RCC 7860 (cell line): ENCODE measurements around the gene HTRA1.
A peak's percentile ranks its signal among the peaks of the same experiment; 100 is the strongest.

ENCODE experiments used
- DNase-seq: peaks from one replicate; pipeline ENCODE4 v3.0.0-alpha.2; 2015; ENCODE audit warnings: low spot score
- FAIRE-seq: peaks from 2 replicates; lab custom pipeline; 2012; peaks lifted over from hg19 to GRCh38; lab: Jason Lieb, UNC

Gene HTRA1

GRCh38 chr10:122461367-122461728, at the start of gene HTRA1:
TSS of gene HTRA1 (plus strand) at chr10:122461553. CDS start at chr10:122461653, 100 bp downstream.
- FAIRE-seq (no peak), DNase-seq (peak; percentile 42)

GRCh38 chr10:122413327-122413726, 48.0 kb upstream of the HTRA1 start:
- DNase-seq, result no peak
- FAIRE-seq, result peak; percentile 35

GRCh38 chr10:122417667-122418066, 43.7 kb upstream of the HTRA1 start:
- no peak for FAIRE-seq
- no peak for DNase-seq

- FAIRE-seq (no peak), DNase-seq (no peak)
Observed at GRCh38 chr10:122419016-122419415, 42.3 kb upstream of the HTRA1 start.

GRCh38 chr10:122419876-122420623, 41.3 kb upstream of the HTRA1 start:
- no peak for DNase-seq
- no peak for FAIRE-seq

GRCh38 chr10:122420624-122421007, 40.7 kb upstream of the HTRA1 start:
- DNase-seq (no peak), FAIRE-seq (no peak)

- DNase-seq (no peak), FAIRE-seq (no peak)
Observed at GRCh38 chr10:122421054-122421625, 40.2 kb upstream of the HTRA1 start.

- FAIRE-seq, result no peak
- no peak for DNase-seq
Observed at GRCh38 chr10:122421742-122422141, 39.6 kb upstream of the HTRA1 start.

- DNase-seq (no peak), FAIRE-seq (no peak)
Observed at GRCh38 chr10:122422266-122422989, 38.9 kb upstream of the HTRA1 start.

- FAIRE-seq (no peak), DNase-seq (no peak)
Observed at GRCh38 chr10:122424059-122424458, 37.3 kb upstream of the HTRA1 start.

- DNase-seq (no peak), FAIRE-seq (no peak)
Observed at GRCh38 chr10:122426829-122427228, 34.5 kb upstream of the HTRA1 start.

- no peak for FAIRE-seq
Observed at GRCh38 chr10:122427280-122427679, 34.1 kb upstream of the HTRA1 start.

GRCh38 chr10:122435212-122435827, 26.0 kb upstream of the HTRA1 start:
- FAIRE-seq (peak; percentile 95), DNase-seq (peak; percentile 42)

More at GRCh38 chr10:122427280-122427679, 34.1 kb upstream of the HTRA1 start:
- no peak for DNase-seq

GRCh38 chr10:122441961-122442360, 19.4 kb upstream of the HTRA1 start:
- DNase-seq (peak; percentile 85), FAIRE-seq (peak; percentile 97)

GRCh38 chr10:122445469-122445868, 15.9 kb upstream of the HTRA1 start:
- FAIRE-seq (peak; percentile 88), DNase-seq (peak; percentile 39)

GRCh38 chr10:122445904-122446303, 15.4 kb upstream of the HTRA1 start:
- DNase-seq, result no peak
- FAIRE-seq, result no peak

GRCh38 chr10:122446668-122447423, 14.5 kb upstream of the HTRA1 start:
- FAIRE-seq (no peak), DNase-seq (no peak)

- FAIRE-seq, result no peak
- DNase-seq, result no peak
Observed at GRCh38 chr10:122448600-122448999, 12.8 kb upstream of the HTRA1 start.

- DNase-seq (no peak), FAIRE-seq (no peak)
Observed at GRCh38 chr10:122449153-122449552, 12.2 kb upstream of the HTRA1 start.

GRCh38 chr10:122450353-122450990, 10.9 kb upstream of the HTRA1 start:
- DNase-seq, result no peak

More at GRCh38 chr10:122450353-122450990, 10.9 kb upstream of the HTRA1 start:
- FAIRE-seq, result peak; percentile 56
